ENCODE measurements around the gene POU6F2.

- TF ChIP-seq POLR2A (IDR thresholded peaks at IDR 0.05) (no peak), CTCF (IDR thresholded peaks at IDR 0.05) (no peak)
Observed at GRCh38 chr7:39516498-39516897, 538.8 kb downstream of the POU6F2 start.

Measured in upper lobe of left lung (tissue), 4 donors.